ENCODE results near the gene ZDHHC14.

GRCh38 chr6:157403686-157404051 lies 22.7 kb downstream of the ZDHHC14 start:
- no peak for TF ChIP-seq CTCF (IDR thresholded peaks at IDR 0.05; ENCODE audit: low read length)
- TF ChIP-seq EZH2phosphoT487 (IDR thresholded peaks at IDR 0.05; ENCODE audit: low read length) = no peak
